Erythroblast (primary cell): ENCODE results near the gene HMGCS2.

Experiments used
- GATA1 ChIP-seq: IDR thresholded peaks from 2 replicates; pipeline ENCODE4 v1.6.1; 2011; ENCODE audit warnings: low read depth, mild to moderate bottlenecking, control low read depth, low read length, moderate library complexity
- POLR2A ChIP-seq: IDR thresholded peaks from 2 replicates; pipeline ENCODE4 v1.6.1; 2011; ENCODE audit warnings: mild to moderate bottlenecking, low read length

- no peak for TF ChIP-seq POLR2A
- no peak for TF ChIP-seq GATA1
Observed at GRCh38 chr1:119771016-119771415, 2.3 kb upstream of the HMGCS2 start.
